H9 (cell line): Measurements from ENCODE around the gene GSTM3. TPM values are rescaled to one million over a fixed set of nuclear protein-coding genes. Genes with fewer than 3 reads are reported as not detected.
A peak's percentile ranks its signal among the peaks of the same experiment; 100 is the strongest.

ENCODE experiments used
- DNase-seq: peaks from one replicate; pipeline ENCODE4 v3.0.0-alpha.2; 2017
- H2AFZ ChIP-seq: one replicate; pipeline ENCODE4 v1.6.1; 2013; ENCODE audit warnings: mild to moderate bottlenecking, low read length, control low read depth, moderate library complexity
- H2AK5ac ChIP-seq: 2 replicates; pipeline ENCODE4 v1.6.1; 2013; ENCODE audit warnings: low read length, control low read depth, mixed read lengths; ENCODE audit not compliant: insufficient read length
- H2BK120ac ChIP-seq: one replicate; pipeline ENCODE4 v1.6.1; 2013; ENCODE audit warnings: low read depth, mild to moderate bottlenecking, low read length, control low read depth, inconsistent platforms; ENCODE audit not compliant: poor library complexity, severe bottlenecking
- H2BK12ac ChIP-seq: 2 replicates; pipeline ENCODE4 v1.6.1; 2013; ENCODE audit warnings: low read length, control low read depth, mixed read lengths, low read depth; ENCODE audit not compliant: insufficient read length
- H2BK15ac ChIP-seq: 2 replicates; pipeline ENCODE4 v1.6.1; 2013; ENCODE audit warnings: low read depth, low read length, control low read depth
- H2BK20ac ChIP-seq: one replicate; pipeline ENCODE4 v1.6.1; 2013; ENCODE audit warnings: low read depth, mild to moderate bottlenecking, low read length, control low read depth, inconsistent platforms; ENCODE audit not compliant: poor library complexity, severe bottlenecking
- H2BK5ac ChIP-seq: 2 replicates; pipeline ENCODE4 v1.6.1; 2013; ENCODE audit warnings: low read length, control low read depth, mixed read lengths; ENCODE audit not compliant: insufficient read length
- H3K14ac ChIP-seq: 2 replicates; pipeline ENCODE4 v1.6.1; 2013; ENCODE audit warnings: low read length, control low read depth; ENCODE audit not compliant: insufficient read depth
- H3K18ac ChIP-seq: 2 replicates; pipeline ENCODE4 v1.6.1; 2013; ENCODE audit warnings: low read depth, mild to moderate bottlenecking, mixed read lengths, low read length, control low read depth; ENCODE audit not compliant: insufficient read length
- H3K23ac ChIP-seq: 2 replicates; pipeline ENCODE4 v1.6.1; 2013; ENCODE audit warnings: low read length, control low read depth, mixed read lengths, low read depth; ENCODE audit not compliant: insufficient read length
- H3K23me2 ChIP-seq: 2 replicates; pipeline ENCODE4 v1.6.1; 2013; ENCODE audit warnings: low read depth, mild to moderate bottlenecking, mixed read lengths, low read length, control low read depth; ENCODE audit not compliant: insufficient read length, poor library complexity, severe bottlenecking
- H3K27ac ChIP-seq: 2 replicates; pipeline ENCODE4 v1.5.1; 2013; ENCODE audit warnings: low read length, control low read depth, mixed read lengths, low read depth; ENCODE audit not compliant: insufficient read length
- H3K27me3 ChIP-seq: 2 replicates; pipeline ENCODE4 v1.6.1; 2013; ENCODE audit warnings: low read length, control low read depth, inconsistent platforms; ENCODE audit not compliant: insufficient read depth
- H3K4ac ChIP-seq: 2 replicates; pipeline ENCODE4 v1.6.1; 2013; ENCODE audit warnings: low read depth, mild to moderate bottlenecking, control low read depth, inconsistent platforms, low read length, moderate library complexity
- H3K4me1 ChIP-seq: 2 replicates; pipeline ENCODE4 v1.6.1; 2013; ENCODE audit warnings: low read length, control low read depth, inconsistent platforms; ENCODE audit not compliant: insufficient read depth
- H3K4me2 ChIP-seq: 2 replicates; pipeline ENCODE4 v1.6.1; 2013; ENCODE audit warnings: low read length, control low read depth, mixed read lengths; ENCODE audit not compliant: insufficient read length, insufficient read depth
- H3K56ac ChIP-seq: 2 replicates; pipeline ENCODE4 v1.6.1; 2013; ENCODE audit warnings: low read depth, mild to moderate bottlenecking, mixed read lengths, low read length, control low read depth; ENCODE audit not compliant: insufficient read length
- H3K79me1 ChIP-seq: 2 replicates; pipeline ENCODE4 v1.6.1; 2013; ENCODE audit warnings: low read depth, mild to moderate bottlenecking, moderate library complexity, low read length, control low read depth, inconsistent platforms; ENCODE audit not compliant: insufficient read depth, poor library complexity, severe bottlenecking
- H3K79me2 ChIP-seq: 2 replicates; pipeline ENCODE4 v1.6.1; 2013; ENCODE audit warnings: low read length, control low read depth, inconsistent platforms; ENCODE audit not compliant: insufficient read depth
- H3K9ac ChIP-seq: 2 replicates; pipeline ENCODE4 v1.6.1; 2013; ENCODE audit warnings: low read length, control low read depth, mixed read lengths; ENCODE audit not compliant: insufficient read length; ENCODE audit errors: extremely low read depth
- H3K9me3 ChIP-seq: one replicate; pipeline ENCODE4 v1.6.1; 2013; ENCODE audit warnings: low read depth, low read length, inconsistent platforms; ENCODE audit not compliant: control insufficient read depth
- H3T11ph ChIP-seq: one replicate; pipeline ENCODE4 v1.6.1; 2013; ENCODE audit warnings: mild to moderate bottlenecking, low read length, control low read depth, inconsistent platforms
- H4K20me1 ChIP-seq: one replicate; pipeline ENCODE4 v1.6.1; 2013; ENCODE audit not compliant: control insufficient read depth, insufficient read length, insufficient read depth
- H4K5ac ChIP-seq: 2 replicates; pipeline ENCODE4 v1.6.1; 2013; ENCODE audit warnings: low read depth, mild to moderate bottlenecking, mixed read lengths, low read length, control low read depth; ENCODE audit not compliant: insufficient read length
- H4K8ac ChIP-seq: replicated peaks from 2 replicates; pipeline ENCODE4 v1.6.1; 2013; ENCODE audit warnings: low read length, control low read depth, mixed read lengths, low read depth; ENCODE audit not compliant: insufficient read length
- H4K91ac ChIP-seq: 2 replicates; pipeline ENCODE4 v1.6.1; 2013; ENCODE audit warnings: low read depth, mild to moderate bottlenecking, moderate library complexity, mixed read lengths, low read length, control low read depth; ENCODE audit not compliant: insufficient read length
- H3K27ac Mint-ChIP-seq, 3 experiments: 2 replicates in 2 of 3; 3 replicates in 1 of 3; pipeline ENCODE4 v1.8.0; 2020 to 2021; ENCODE audit warnings: mixed read lengths in 3 of 3, mild to moderate bottlenecking in 1 of 3, moderate library complexity in 1 of 3
- H3K27me3 Mint-ChIP-seq: 2 replicates; pipeline ENCODE4 v1.8.0; 2021; ENCODE audit warnings: low read depth, mild to moderate bottlenecking, moderate library complexity, mixed read lengths
- H3K36me3 Mint-ChIP-seq, 3 experiments: 2 replicates in 2 of 3; 3 replicates in 1 of 3; pipeline ENCODE4 v1.8.0; 2020 to 2021; ENCODE audit warnings: low read depth in 3 of 3, mixed read lengths in 3 of 3; ENCODE audit not compliant: insufficient read depth in 1 of 3
- H3K4me1 Mint-ChIP-seq, 2 experiments: 2 replicates each; pipeline ENCODE4 v1.8.0; 2020; ENCODE audit warnings: mixed read lengths in 2 of 2
- H3K4me3 Mint-ChIP-seq, 2 experiments: 2 replicates in 1 of 2; 3 replicates in 1 of 2; pipeline ENCODE4 v1.8.0; 2020 to 2021; ENCODE audit warnings: mild to moderate bottlenecking in 2 of 2, mixed read lengths in 2 of 2, moderate library complexity in 1 of 2
- H3K9me3 Mint-ChIP-seq, 2 experiments: 2 replicates in 1 of 2; 3 replicates in 1 of 2; pipeline ENCODE4 v1.8.0; 2020; ENCODE audit warnings: mild to moderate bottlenecking in 2 of 2, mixed read lengths in 2 of 2, moderate library complexity in 1 of 2
- WGBS: extraction: QIAGEN DNeasy Blood & Tissue Kit; methylation state at CpG from one replicate; pipeline ENCODE4 v1.1.7; 2013; ENCODE audit warnings: missing lambda C conversion rate, low lambda C conversion rate, mixed read lengths; ENCODE audit not compliant: insufficient read length; ENCODE audit errors: extremely low coverage; 5-methylcytosine and 5-hydroxymethylcytosine counted together
- long read RNA-seq: library from polyadenylated mRNA; unstranded; transcript quantifications from one replicate; pipeline ENCODE4 v2.0.0, GENCODE V29; 2020
- total RNA-seq: library from RNA; stranded (reverse); gene quantifications from 2 replicates; pipeline ENCODE4 v1.2.1, GENCODE V29; 2021
- TF ChIP-seq, protein P1 (sequence below): fragments of 200-600 bp; sonication (generic); conservative IDR thresholded peaks from 3 replicates; pipeline ENCODE4 v1.8.0; 2021; ENCODE audit warnings: antibody characterized with exemption, mild to moderate bottlenecking

GSTM3 gene
- 2.7 and 3.5 TPM in 2 replicates for total RNA-seq
- long read RNA-seq, full-length matches to known transcripts = 3 of 3 reads
- long read RNA-seq, partial matches to known transcripts = 0 of 3 reads
- long read RNA-seq, other reads (novel, unspliced or antisense) = 0 of 3 reads

DNA sequence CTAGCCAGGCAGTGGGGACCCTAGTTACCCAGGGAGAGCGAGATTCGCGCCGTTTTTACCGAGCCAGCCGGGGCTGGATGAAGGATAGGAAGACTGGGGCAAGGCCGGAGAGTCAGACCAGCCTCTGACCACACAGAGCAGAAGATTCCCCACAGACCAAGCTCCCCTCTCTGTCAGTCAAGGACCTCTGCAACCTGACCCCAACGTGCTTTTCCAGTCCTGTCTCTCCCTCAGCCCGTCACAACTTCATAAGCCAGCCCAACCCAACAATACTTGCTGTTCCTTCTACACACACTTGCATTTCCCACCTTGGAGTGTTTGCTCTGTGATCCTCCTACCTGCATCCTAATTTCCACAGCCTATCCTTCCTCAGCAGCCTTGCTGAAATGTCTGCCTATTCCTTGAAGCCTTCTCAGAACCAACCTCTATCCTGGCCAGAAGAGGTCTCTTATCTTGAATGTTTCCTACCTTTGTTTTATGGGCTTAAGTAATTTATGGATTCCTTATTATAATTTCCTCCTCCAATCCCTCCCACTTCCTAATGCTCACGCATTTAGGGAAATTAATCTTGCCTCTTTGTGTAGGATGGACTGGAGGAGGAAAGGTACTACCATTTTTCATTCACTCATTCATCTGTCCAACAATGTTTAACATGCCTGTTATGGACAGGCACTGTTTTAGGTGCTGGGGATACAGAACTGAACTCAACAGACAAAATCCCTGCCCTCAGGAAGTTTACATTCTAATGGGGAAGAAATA, at the start of gene GSTM3:
Gene GSTM3, minus strand, starts transcription at position 424 of the 759 bp plus-strand sequence. CDS start 751 bp downstream, outside the sequence.
- no peak within 1 kb of the TSS for H3K56ac ChIP-seq
- H3K4me1 Mint-ChIP-seq = peaks cover 8 to 11% of the 10 kb centered on the region in 2 experiments
- no peak within 1 kb of the TSS for H2BK12ac ChIP-seq
- H3K9me3 Mint-ChIP-seq = no peaks in the 10 kb centered on the region
- no peak within 1 kb of the TSS for H3K18ac ChIP-seq
- H3K23me2 ChIP-seq = peaks cover 14% of the 10 kb centered on the region
- no CpG with 5 or more reads among the region's 10 CpGs for whole genome bisulfite sequencing
- H4K8ac ChIP-seq = no peak within 1 kb of the TSS
- no peak within 1 kb of the TSS for H3K4ac ChIP-seq
- peak within 1 kb of the TSS; percentile 46 for H2AFZ ChIP-seq
- H3K4me2 ChIP-seq = peak within 1 kb of the TSS; percentile 95
- no peak within 1 kb of the TSS for H2AK5ac ChIP-seq
- H3K9ac ChIP-seq = peak within 1 kb of the TSS; percentile 16
- no peaks in the 10 kb centered on the region for H3K79me1 ChIP-seq
- no peak within 1 kb of the TSS for H4K91ac ChIP-seq
- no peak within 1 kb of the TSS for H2BK15ac ChIP-seq
- no peak within 1 kb of the TSS for H3T11ph ChIP-seq
- H2BK20ac ChIP-seq = no peak within 1 kb of the TSS
- DNase-seq = peak; percentile 52
- H3K4me1 ChIP-seq = no peaks in the 10 kb centered on the region
- H3K27me3 Mint-ChIP-seq = peaks cover 64% of the 10 kb centered on the region
- H3K9me3 ChIP-seq = no peaks in the 10 kb centered on the region
- H3K79me2 ChIP-seq = no peaks in the 10 kb centered on the region
- H3K4me3 Mint-ChIP-seq = peak within 1 kb of the TSS; percentile 75 to 79
- no peak within 1 kb of the TSS for H3K23ac ChIP-seq
- H4K20me1 ChIP-seq = no peaks in the 10 kb centered on the region
- TF ChIP-seq, protein P1, sequence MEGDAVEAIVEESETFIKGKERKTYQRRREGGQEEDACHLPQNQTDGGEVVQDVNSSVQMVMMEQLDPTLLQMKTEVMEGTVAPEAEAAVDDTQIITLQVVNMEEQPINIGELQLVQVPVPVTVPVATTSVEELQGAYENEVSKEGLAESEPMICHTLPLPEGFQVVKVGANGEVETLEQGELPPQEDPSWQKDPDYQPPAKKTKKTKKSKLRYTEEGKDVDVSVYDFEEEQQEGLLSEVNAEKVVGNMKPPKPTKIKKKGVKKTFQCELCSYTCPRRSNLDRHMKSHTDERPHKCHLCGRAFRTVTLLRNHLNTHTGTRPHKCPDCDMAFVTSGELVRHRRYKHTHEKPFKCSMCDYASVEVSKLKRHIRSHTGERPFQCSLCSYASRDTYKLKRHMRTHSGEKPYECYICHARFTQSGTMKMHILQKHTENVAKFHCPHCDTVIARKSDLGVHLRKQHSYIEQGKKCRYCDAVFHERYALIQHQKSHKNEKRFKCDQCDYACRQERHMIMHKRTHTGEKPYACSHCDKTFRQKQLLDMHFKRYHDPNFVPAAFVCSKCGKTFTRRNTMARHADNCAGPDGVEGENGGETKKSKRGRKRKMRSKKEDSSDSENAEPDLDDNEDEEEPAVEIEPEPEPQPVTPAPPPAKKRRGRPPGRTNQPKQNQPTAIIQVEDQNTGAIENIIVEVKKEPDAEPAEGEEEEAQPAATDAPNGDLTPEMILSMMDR = no peak
- H3K36me3 Mint-ChIP-seq = peaks cover 0 to 16% (median 0%) of the 10 kb centered on the region in 3 experiments; a peak in 3 of 7 replicates
- 0 out of 2 replicates have a peak within 1 kb of the TSS, but pooled peaks have one; percentile 67 for H3K14ac ChIP-seq
- H3K27ac Mint-ChIP-seq = no peak within 1 kb of the TSS; a peak in 1 of 7 replicates
- H2BK5ac ChIP-seq = no peak within 1 kb of the TSS
- H4K5ac ChIP-seq = no peak within 1 kb of the TSS
- H2BK120ac ChIP-seq = no peak within 1 kb of the TSS
- H3K27me3 ChIP-seq = peaks cover 9% of the 10 kb centered on the region; the same call in 1 of the 2 replicates
- H3K27ac ChIP-seq = no peak within 1 kb of the TSS
